Measurements from ENCODE around the gene MAEL.
"Not testable (repeated sequence)": the region's sequence is repeated elsewhere in the genome, so short reads cannot be mapped to it uniquely, and the experiment has no call there.

MAEL gene

GRCh38 chr1:166978821-166979220, 10.3 kb upstream of the MAEL start:
- DNase-seq: peak in 1 of 2 donors; percentile 16

GRCh38 chr1:166980383-166980782, 8.7 kb upstream of the MAEL start:
- no peak for DNase-seq

- no peak for DNase-seq
Observed at GRCh38 chr1:166980818-166981217, 8.3 kb upstream of the MAEL start.

- no peak for DNase-seq
Observed at GRCh38 chr1:166981589-166981988, 7.5 kb upstream of the MAEL start.

- DNase-seq: no peak
Observed at GRCh38 chr1:166999075-166999474, 10.0 kb downstream of the MAEL start.

GRCh38 chr1:166999500-167000055, 10.5 kb downstream of the MAEL start:
- DNase-seq: no peak

- DNase-seq: no peak
Observed at GRCh38 chr1:167000546-167000945, 11.5 kb downstream of the MAEL start.

GRCh38 chr1:167002354-167002753, 13.3 kb downstream of the MAEL start:
- DNase-seq: no peak

- no peak for DNase-seq
Observed at GRCh38 chr1:167003711-167004110, 14.6 kb downstream of the MAEL start.

- no peak for DNase-seq
Observed at GRCh38 chr1:167011560-167012191, 22.6 kb downstream of the MAEL start.

- DNase-seq: no peak
Observed at GRCh38 chr1:167012570-167012969, 23.5 kb downstream of the MAEL start.

- no peak for DNase-seq
Observed at GRCh38 chr1:167013108-167013929, 24.2 kb downstream of the MAEL start.

- peak in 1 of 2 donors; percentile 17 for DNase-seq
Observed at GRCh38 chr1:167016100-167016750, 27.1 kb downstream of the MAEL start.

GRCh38 chr1:167022384-167022783, 33.3 kb downstream of the MAEL start:
- no peak for DNase-seq

GRCh38 chr1:167029553-167029952, 40.5 kb downstream of the MAEL start:
- not testable (repeated sequence) for DNase-seq

- no peak for DNase-seq
Observed at GRCh38 chr1:167033646-167034045, 44.6 kb downstream of the MAEL start.

GRCh38 chr1:167043752-167044488, 54.8 kb downstream of the MAEL start:
- peak; percentile 25 to 27 for DNase-seq

GRCh38 chr1:167051907-167052306, 62.8 kb downstream of the MAEL start:
- DNase-seq: no peak

GRCh38 chr1:167052389-167052788, 63.3 kb downstream of the MAEL start:
- no peak for DNase-seq

- no peak for DNase-seq
Observed at GRCh38 chr1:167054531-167054930, 65.5 kb downstream of the MAEL start.

- no peak for DNase-seq
Observed at GRCh38 chr1:167054946-167055630, 66.0 kb downstream of the MAEL start.

- DNase-seq: no peak
Observed at GRCh38 chr1:167056529-167057231, 67.6 kb downstream of the MAEL start.
